ENCODE results near the gene SKAP1. TPM values are rescaled to one million over a fixed set of nuclear protein-coding genes. Genes with fewer than 3 reads are reported as not detected.

Gene SKAP1
- polyA plus RNA-seq, 1 of the 3 experiments (the other 2 are of a cell fraction): not detected

- peaks cover 65% of the 10 kb centered on the region for H3K27me3 ChIP-seq (ENCODE audit: insufficient read depth)
- POLR2A ChIA-PET: no interaction called here
Observed at GRCh38 chr17:48374650-48375230, 55.3 kb downstream of the SKAP1 start.

More at GRCh38 chr17:48374650-48375230, 55.3 kb downstream of the SKAP1 start:
- Histone ChIP-seq H3K4me3 (ENCODE audit: low read depth in 2 of 2, low read length in 1 of 2) (peak overlapping the region in 1 of 2 experiments; percentile 23; a peak in 1 of 4 replicates), H3K79me2 (ENCODE audit: insufficient read depth) (no peaks in the 10 kb centered on the region), H3K4me1 (ENCODE audit: control insufficient read depth in 1 of 2, insufficient read depth in 2 of 2, low read depth in 1 of 2, low read length in 1 of 2) (no peaks in the 10 kb centered on the region), H3F3A (replicated peaks; ENCODE audit: insufficient read depth) (no peaks in the 10 kb centered on the region), H3K9me3 (no peaks in the 10 kb centered on the region), H3K4me2 (no peak overlapping the region), H3K27ac (ENCODE audit: low read depth in 2 of 2, low read length in 1 of 2) (no peak overlapping the region), H4K20me1 (ENCODE audit: insufficient read depth) (no peaks in the 10 kb centered on the region), H2AFZ (ENCODE audit: low read depth) (no peak overlapping the region), H3K9me2 (no peaks in the 10 kb centered on the region), H3K9ac (no peak overlapping the region), H3K36me3 (replicated peaks in 1 of 2; ENCODE audit: control insufficient read depth in 1 of 2, insufficient read depth in 2 of 2, low read length in 1 of 2) (no peaks in the 10 kb centered on the region)
- 4% methylated on average over 1 of the region's 1 CpG for WGBS (ENCODE audit: low lambda C conversion rate)
- peak; percentile 24 for DNase-seq
- CTCF ChIA-PET: interaction anchor here (0.7 to 4.6 kb wide), 3 partner anchors 12 to 39 kb away, joined by 5 to 25 read pairs (median 6); no protein-coding TSS in a partner anchor
- TF ChIP-seq RFX5 (IDR thresholded peaks at IDR 0.05; ENCODE audit: low read length): no peak
- no peak for TF ChIP-seq JUND (IDR thresholded peaks at IDR 0.05)
- no peak for TF ChIP-seq REST (IDR thresholded peaks at IDR 0.05; ENCODE audit: low read depth, low read length)
- TF ChIP-seq ELF1 (IDR thresholded peaks at IDR 0.05): no peak
- TF ChIP-seq YY1 (IDR thresholded peaks at IDR 0.05; ENCODE audit: low read depth): no peak
- TF ChIP-seq SMC3 (IDR thresholded peaks at IDR 0.05; ENCODE audit: low read depth, low read length): peak; percentile 34
- no peak for TF ChIP-seq PBX3 (IDR thresholded peaks at IDR 0.05)
- TF ChIP-seq FOXM1 (IDR thresholded peaks at IDR 0.05; ENCODE audit: low read depth): no peak
- TF ChIP-seq RCOR1 (IDR thresholded peaks at IDR 0.05; ENCODE audit: low read length): no peak
- TF ChIP-seq NFIC (IDR thresholded peaks at IDR 0.05; ENCODE audit: borderline replicate concordance): no peak
- no peak for TF ChIP-seq GATA2 (CRISPR knock-in tag; IDR thresholded peaks at IDR 0.05)
- peak; percentile 46 for TF ChIP-seq RAD21 (IDR thresholded peaks at IDR 0.05; ENCODE audit: low read length)
- TF ChIP-seq CTCF (IDR thresholded peaks at IDR 0.05): peak; percentile 50; the same call in 1 of the 2 replicates
- TF ChIP-seq MEF2A (IDR thresholded peaks at IDR 0.05; ENCODE audit: borderline replicate concordance, low read depth): no peak
- no peak for TF ChIP-seq EZH2phosphoT487 (IDR thresholded peaks at IDR 0.05; ENCODE audit: borderline replicate concordance, low read depth)
- no peak for TF ChIP-seq USF1 (IDR thresholded peaks at IDR 0.05; ENCODE audit: borderline replicate concordance, low read depth)
- no peak for TF ChIP-seq TEAD4 (IDR thresholded peaks at IDR 0.05; ENCODE audit: borderline replicate concordance, insufficient read depth)
- TF ChIP-seq USF2 (IDR thresholded peaks at IDR 0.05; ENCODE audit: borderline replicate concordance, low read depth, low read length): no peak

All from SK-N-SH (cell line).